ENCODE results near the gene SELPLG. TPM values are rescaled to one million over a fixed set of nuclear protein-coding genes. Genes with fewer than 3 reads are reported as not detected.

Gene SELPLG
- total and polyA plus RNA-seq, 2 of the 4 experiments (the other 2 are of a cell fraction), result 3.2 to 10.8 TPM

GRCh38 chr12:108589840-108590229 is 43.9 kb downstream of the SELPLG start:
- Histone ChIP-seq H3K4ac (ENCODE audit: low read depth, low read length) (no peak overlapping the region), H4K20me1 (ENCODE audit: insufficient read depth, low read length) (no peaks in the 10 kb centered on the region), H3K4me1 (ENCODE audit: control insufficient read depth, insufficient read depth, low read length) (peaks cover 8% of the 10 kb centered on the region; the same call in 1 of the 2 replicates), H2BK5ac (ENCODE audit: low read depth, low read length, poor library complexity, severe bottlenecking) (no peak overlapping the region), H2AK9ac (replicated peaks; ENCODE audit: low read depth, low read length, poor library complexity) (peak overlapping the region; percentile 61), H3K4me2 (ENCODE audit: low read depth, low read length) (no peak overlapping the region), H4K8ac (ENCODE audit: low read depth in 2 of 2, low read length in 2 of 2) (no peak overlapping the region), H2BK15ac (ENCODE audit: low read depth, low read length) (no peak overlapping the region), H3K27me3 (ENCODE audit: control insufficient read depth, insufficient read depth, low read length) (peaks cover 5% of the 10 kb centered on the region), H3K9me3 (ENCODE audit: control insufficient read depth, insufficient read depth, low read length) (no peaks in the 10 kb centered on the region), H3K27ac (ENCODE audit: insufficient read depth, low read length) (no peak overlapping the region), H2AK5ac (ENCODE audit: low read depth, low read length) (no peak overlapping the region), H3K9me1 (ENCODE audit: insufficient read depth, low read length) (no peaks in the 10 kb centered on the region), H2BK120ac (ENCODE audit: low read depth, low read length) (no peak overlapping the region), H3K23ac (ENCODE audit: low read depth, low read length) (no peak overlapping the region), H3K79me1 (ENCODE audit: low read depth in 1 of 2, low read length in 2 of 2) (no peaks in the 10 kb centered on the region), H3K36me3 (ENCODE audit: control insufficient read depth, insufficient read depth, low read length) (peaks cover 2% of the 10 kb centered on the region; the same call in 1 of the 2 replicates), H2AFZ (replicated peaks; ENCODE audit: low read length, poor library complexity) (no peak overlapping the region), H3K4me3 (ENCODE audit: insufficient read depth, low read depth, low read length) (no peak overlapping the region), H4K5ac (ENCODE audit: low read depth, low read length) (no peak overlapping the region), H3K56ac (ENCODE audit: extremely low read depth, insufficient read depth, low read length) (no peak overlapping the region), H3K14ac (replicated peaks; ENCODE audit: low read depth, low read length) (no peak overlapping the region), H2BK20ac (ENCODE audit: low read depth, low read length) (no peak overlapping the region), H3K18ac (ENCODE audit: low read depth, low read length) (no peak overlapping the region), H4K91ac (ENCODE audit: insufficient read depth, low read depth, low read length) (no peak overlapping the region), H3K9ac (ENCODE audit: low read depth, low read length) (no peak overlapping the region)
- BruUV-seq (replicated peaks), result no TSS peak
- TF ChIP-seq CEBPB (IDR thresholded peaks at IDR 0.05; ENCODE audit: low read depth, low read length), result no peak
- no peak for TF ChIP-seq POLR2A (IDR thresholded peaks at IDR 0.05; ENCODE audit: low read depth, low read length)
- TF ChIP-seq CHD1 (IDR thresholded peaks at IDR 0.05; ENCODE audit: low read depth, low read length), result no peak
- TF ChIP-seq FOS (IDR thresholded peaks at IDR 0.05; ENCODE audit: low read depth, low read length), result no peak
- no peak for TF ChIP-seq SMC3 (IDR thresholded peaks at IDR 0.05; ENCODE audit: low read depth, low read length)
- TF ChIP-seq ELK1 (IDR thresholded peaks at IDR 0.05; ENCODE audit: borderline replicate concordance, low read depth, low read length), result no peak
- TF ChIP-seq RCOR1 (IDR thresholded peaks at IDR 0.05; ENCODE audit: insufficient replicate concordance, low read length), result no peak
- TF ChIP-seq USF2 (IDR thresholded peaks at IDR 0.05; ENCODE audit: low read depth, low read length), result no peak
- TF ChIP-seq MAZ (IDR thresholded peaks at IDR 0.05; ENCODE audit: borderline replicate concordance, low read depth, low read length), result no peak
- no peak for TF ChIP-seq MXI1 (IDR thresholded peaks at IDR 0.05; ENCODE audit: borderline replicate concordance, low read depth, low read length)
- TF ChIP-seq RFX5 (IDR thresholded peaks at IDR 0.05; ENCODE audit: low read depth, low read length), result no peak
- no peak for TF ChIP-seq NFE2L2 (IDR thresholded peaks at IDR 0.05; ENCODE audit: low read depth, low read length)
- no peak for TF ChIP-seq MAFK (IDR thresholded peaks at IDR 0.05; ENCODE audit: low read depth, low read length)
- TF ChIP-seq RAD21 (IDR thresholded peaks at IDR 0.05; ENCODE audit: low read length), result no peak
- ATAC-seq (ENCODE audit: low read depth) (no peak), DNase-seq (no peak)
- in situ Hi-C loops (cut with MboI; ENCODE audit: low sequenced_read_pairs) (no loop called here), dilution Hi-C loops (cut with HindIII; ENCODE audit: low sequenced_read_pairs, unreplicated experiment) (no loop called here), intact Hi-C loops (cut with micrococcal nuclease) (no loop called here)
- WGBS, 2 experiments (ENCODE audit: extremely low coverage in 2 of 2, insufficient read length in 1 of 2), result no CpG with 5 or more reads among the region's 7 CpGs
- POLR2A ChIA-PET (ENCODE audit: unreplicated experiment), result interaction anchor here (0.7 kb wide), 1 partner anchor 215 kb away, joined by 4 read pairs; no protein-coding TSS in a partner anchor
- CTCF ChIA-PET, result no interaction called here

Data from IMR-90 (cell line).